GM15510 (cell line): ENCODE data around the gene ABTB1.

Experiments
- POLR2A ChIP-seq: IDR thresholded peaks from 3 replicates; pipeline ENCODE4 v1.6.1; 2011; ENCODE audit warnings: borderline replicate concordance; ENCODE audit not compliant: insufficient read length; ENCODE audit errors: extremely low read depth

ABTB1 gene

DNA sequence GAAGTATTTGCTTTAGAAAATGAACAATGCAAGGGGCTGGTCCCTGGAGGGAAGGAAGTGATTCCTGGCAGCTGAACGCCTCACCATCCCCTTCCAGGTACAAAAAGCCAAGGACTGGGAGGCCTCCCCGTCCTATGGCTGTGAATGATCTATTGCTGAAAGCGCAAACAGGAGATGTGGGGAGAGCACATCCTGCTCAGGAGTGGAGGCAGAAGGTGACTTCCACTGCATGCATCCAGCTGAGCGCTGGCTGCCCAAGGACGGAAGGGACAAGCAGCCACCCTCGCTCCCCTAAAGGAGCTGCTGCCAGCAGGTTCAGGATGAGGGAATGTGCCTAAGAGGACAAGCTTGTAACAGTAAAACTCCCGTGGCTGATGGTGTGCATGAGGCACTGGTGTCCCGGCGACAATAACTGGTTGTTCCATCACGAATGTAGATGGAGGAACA, 41.4 kb downstream of the ABTB1 start:
- TF ChIP-seq POLR2A, result no peak

DNA sequence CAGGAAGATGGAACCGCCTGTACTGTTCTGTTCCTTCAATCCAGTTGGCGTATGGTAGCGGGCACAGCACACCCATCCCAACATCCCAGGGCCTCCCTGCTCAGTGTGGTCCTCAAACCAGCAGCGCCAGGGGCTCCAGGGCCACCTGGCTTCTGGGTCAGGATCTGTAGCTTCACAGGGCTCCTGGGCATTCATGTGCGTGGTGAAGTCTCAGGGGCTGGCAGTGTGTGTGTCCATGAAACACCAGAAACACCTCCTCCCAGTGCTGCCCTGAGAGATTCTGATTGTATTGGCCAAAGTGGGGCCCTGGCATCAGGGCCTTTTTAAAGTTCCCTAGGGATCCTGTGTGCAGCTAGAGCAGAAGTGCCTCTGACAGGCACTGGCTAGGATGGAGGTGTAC, 42.1 kb downstream of the ABTB1 start:
- no peak for TF ChIP-seq POLR2A

DNA sequence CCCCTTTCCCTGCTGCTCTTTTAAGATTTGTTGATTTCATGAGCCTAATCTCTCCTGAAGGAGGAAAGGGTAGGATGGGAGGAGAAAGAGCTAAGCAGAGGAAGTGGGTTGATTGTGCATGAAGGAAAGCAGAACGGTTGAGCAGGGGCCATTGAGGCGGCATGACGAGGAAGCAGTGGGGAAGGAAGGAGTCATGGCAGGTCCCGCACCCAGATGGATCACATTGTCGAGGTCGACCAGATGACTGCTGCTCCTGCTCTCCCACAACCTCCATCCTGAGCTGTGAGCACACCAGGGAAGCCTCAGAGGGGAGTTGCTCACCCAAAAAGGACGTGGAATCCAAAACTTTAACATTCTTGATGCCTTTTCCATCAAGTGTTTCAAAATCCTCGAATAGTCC, 42.8 kb downstream of the ABTB1 start:
- no peak for TF ChIP-seq POLR2A

DNA sequence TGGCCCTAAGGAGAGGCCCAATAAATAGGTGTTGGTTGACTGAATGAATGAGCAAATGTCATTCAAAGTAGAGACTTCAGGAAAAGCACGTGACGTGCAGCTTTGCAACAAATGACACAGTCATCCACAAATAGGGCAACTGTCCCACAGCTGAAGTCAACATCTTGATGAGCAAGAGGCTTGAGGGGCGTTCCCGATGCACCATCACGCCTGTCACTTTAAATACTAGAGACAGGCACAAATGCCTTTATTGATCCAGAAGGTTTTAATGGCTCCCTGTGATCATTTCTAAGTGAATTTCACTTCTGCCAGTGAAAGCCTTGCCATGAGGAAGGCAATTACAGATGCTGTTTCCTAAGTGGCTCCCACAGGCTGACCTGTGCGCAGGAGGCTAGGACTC, 43.6 kb downstream of the ABTB1 start:
- no peak for TF ChIP-seq POLR2A

DNA sequence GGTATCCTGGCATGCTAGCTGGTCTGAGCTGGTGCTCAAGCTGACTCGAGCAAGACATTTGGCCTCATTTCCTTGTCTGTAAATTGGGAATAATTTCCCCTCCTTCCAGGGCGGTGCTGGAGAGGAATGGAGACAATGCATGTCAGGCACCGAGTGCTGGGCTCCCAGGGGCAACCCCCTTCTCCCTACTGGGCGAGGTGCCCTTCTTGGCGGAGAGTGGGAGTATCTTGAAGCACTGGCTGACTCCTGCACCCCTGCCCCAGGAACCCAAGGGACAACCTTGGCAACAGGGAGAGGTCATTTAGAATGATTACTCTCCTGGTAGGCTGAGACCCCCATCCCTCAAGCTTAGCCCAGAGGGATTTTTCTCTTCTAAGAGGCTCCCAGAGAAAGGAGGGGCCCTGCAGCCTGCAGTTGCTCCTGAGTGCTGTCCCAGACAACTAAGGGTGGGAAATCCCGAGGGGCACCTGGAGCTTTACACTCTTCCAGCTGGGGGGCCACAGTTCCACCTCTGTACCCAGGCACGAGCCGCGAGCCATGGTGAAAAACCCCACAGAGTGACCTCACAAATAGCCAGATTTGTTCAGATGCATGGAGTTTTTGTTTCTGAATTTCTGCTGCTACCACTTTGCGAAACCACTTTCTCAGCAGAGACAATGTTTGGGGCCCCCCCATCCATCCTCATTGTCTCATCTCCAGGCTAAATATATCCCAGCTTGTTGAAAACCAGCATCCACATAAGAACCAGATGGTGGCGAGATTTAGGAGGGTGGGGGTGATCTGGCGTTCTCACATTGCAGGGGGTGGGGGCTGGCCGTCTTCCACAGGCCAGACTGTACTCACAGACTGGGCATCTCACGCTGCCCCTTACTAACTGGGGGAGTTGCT, 44.8 kb downstream of the ABTB1 start:
- no peak for TF ChIP-seq POLR2A

DNA sequence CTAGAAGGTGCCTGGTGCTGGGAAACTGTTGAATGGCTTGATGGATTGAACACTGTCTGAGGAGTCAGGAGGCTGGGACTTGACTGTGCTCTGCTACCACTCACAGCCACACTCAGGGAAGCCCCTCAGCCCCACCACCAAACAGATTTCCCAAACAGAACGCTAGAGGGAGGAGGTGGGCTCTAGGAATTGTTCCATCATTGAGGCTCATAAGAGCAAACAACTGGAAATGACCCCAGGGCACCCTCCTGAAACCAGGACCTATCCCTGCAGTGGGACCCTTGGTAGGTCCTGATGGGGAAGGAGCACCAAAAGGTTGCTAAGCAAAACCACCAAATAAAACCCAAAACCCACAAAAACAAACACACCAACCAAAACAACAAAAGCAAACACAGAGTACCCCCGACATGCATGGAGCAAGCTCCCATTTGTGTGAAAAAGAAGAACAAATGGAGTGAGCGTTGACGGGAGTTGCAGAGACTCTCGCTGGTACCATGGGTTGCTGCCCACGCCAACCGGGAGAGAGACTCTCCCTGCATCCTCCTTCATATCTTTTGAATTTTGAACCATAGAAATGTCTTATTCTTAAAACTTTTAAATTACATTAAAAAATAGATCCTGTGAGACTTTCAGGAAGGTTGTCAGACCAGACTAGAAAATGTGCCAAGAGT, 45.6 kb downstream of the ABTB1 start:
- TF ChIP-seq POLR2A, result no peak

DNA sequence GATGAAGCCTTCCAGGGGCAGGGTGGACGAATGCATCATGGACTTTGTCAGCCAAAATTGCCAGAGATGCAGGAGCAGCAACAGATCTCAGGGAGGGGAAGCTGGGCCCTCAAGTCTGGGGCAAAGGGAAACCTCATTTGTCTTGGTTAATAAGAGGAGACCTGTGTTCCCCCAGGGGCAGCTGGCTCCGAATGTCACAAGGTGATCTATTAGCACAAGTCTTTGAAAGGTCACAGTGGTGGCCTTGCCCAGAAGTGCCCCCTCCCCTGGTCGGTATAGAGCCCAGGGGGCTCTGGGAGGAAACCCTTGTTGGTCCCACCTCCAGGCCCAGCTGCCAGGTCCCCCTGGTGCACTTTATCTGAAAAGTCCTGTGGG, 46.2 kb downstream of the ABTB1 start:
- no peak for TF ChIP-seq POLR2A

DNA sequence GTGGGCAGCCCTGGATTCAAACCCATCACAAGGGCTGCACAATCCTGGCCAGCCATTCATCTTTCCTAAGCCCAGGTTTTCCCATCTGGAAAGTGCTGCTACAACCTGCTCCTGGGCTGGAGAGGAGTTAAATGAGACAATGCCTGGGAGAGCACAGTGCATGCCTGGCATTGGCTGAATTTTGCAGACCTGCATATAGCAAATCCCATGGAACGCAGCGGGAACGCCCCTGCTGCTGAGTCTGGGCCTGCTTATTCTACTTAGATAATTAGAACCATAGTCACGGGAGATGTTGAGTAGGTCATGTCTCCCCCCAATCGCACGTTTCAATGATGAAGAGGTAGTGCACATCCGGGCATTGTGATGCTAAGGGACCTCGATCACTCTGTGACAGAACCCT, 46.6 kb downstream of the ABTB1 start:
- no peak for TF ChIP-seq POLR2A

DNA sequence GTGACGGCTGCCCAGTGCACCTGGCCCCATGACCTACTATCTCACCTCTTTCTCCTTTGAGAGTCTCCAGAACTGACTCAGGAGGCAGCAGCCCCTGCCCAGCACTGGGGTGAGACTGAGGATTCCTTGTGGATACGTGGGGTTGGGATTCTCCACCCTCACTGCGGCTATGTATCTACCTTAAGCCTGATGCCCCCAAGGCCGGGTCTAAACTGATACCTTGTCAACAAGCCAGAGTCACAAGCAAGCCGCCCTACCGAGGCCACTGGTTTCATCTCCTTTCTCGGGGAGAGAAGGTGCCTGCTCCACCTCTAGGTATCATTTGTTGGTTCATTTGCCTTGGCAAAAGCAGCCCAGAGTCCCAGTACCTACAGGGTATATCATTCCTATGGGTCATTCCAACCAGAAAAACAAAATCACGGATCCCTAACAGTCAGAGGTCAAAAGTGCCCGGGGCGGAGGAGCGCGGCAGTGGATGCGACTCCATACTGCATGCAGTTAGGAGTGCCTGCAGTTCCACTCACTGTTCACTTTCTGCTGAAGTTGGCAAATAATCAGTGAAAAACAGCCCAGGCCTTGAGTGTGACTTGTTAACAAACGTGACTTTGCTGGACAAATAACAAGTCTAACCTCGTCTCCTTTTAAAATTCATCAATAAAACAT, 47.5 kb downstream of the ABTB1 start:
- no peak for TF ChIP-seq POLR2A

DNA sequence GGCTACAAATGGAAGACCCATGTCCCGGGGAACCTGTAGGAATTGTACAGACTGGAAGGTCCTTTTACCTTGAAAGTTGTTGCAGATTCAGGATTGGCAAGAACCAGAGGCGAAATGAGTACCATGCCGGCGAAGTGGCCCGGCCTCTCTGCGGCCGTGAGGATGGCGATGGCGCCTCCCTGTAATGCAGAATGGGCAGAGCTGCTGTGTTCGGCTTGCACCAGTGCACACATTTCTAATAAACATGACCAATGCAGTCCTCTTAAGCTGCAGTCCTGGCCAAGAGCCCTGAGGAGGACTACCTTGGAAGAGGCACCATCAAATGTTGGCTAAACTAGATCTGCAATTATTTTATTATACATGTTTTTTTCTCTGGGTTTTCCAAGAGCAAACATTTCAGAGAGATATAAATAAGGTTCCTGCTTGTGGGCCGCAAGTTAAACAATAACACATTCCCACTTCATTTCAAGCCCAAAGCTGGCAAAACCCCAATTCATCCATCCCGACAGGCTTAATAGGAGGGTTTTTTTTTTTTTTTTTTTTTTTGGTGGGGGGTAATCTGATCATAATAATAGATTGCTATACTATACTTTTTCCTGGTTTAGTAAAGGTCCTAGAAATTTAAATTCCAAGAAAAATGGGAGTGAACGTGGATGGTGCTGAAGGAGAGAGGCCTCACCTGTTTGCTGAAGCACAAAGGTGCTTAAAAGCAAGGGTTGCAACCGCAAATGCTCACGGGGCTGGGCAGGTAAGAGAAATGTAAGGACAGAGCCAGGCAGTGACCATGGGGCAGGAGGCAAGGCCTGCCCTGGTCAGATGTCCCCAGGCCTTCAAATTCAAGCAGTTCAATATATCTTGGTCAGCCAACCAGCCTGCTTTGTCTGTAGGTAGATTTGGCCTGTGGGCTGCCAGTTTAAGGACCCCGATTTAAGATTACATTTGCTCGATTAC, 48.5 kb downstream of the ABTB1 start:
- no peak for TF ChIP-seq POLR2A

DNA sequence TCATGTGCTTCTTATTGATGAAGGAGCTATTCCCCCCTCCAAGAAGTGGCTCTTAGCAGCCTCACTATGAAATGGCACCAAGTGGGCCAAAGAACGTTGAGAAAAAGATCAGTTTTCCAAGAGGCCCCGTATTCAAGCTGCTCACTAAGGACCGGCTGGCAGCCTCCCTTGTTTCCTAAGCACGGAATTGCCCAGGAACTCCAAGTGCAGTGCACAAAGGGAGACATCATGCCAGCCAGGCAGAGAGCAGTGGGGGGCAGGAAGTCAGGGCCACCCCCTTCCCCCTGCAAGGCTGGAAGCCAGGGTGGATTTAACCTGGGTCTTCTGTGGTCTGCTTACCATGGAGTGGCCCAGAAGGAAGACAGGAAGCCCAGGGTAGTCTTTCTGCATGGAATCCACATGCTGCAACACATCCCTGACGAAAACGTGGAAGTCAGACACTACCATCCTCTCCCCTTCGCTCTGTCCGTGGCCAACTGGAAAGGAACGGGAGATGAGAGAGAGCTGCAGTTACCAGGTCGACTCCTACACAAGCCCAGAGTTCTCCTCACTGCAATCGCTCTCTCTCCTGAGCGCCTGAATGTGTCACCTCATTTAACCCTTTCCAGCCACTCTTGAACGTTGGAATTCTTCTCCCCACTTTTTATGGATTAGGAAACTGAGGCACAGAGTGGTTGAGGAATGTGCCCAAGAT, 49.5 kb downstream of the ABTB1 start:
- TF ChIP-seq POLR2A, result no peak

DNA sequence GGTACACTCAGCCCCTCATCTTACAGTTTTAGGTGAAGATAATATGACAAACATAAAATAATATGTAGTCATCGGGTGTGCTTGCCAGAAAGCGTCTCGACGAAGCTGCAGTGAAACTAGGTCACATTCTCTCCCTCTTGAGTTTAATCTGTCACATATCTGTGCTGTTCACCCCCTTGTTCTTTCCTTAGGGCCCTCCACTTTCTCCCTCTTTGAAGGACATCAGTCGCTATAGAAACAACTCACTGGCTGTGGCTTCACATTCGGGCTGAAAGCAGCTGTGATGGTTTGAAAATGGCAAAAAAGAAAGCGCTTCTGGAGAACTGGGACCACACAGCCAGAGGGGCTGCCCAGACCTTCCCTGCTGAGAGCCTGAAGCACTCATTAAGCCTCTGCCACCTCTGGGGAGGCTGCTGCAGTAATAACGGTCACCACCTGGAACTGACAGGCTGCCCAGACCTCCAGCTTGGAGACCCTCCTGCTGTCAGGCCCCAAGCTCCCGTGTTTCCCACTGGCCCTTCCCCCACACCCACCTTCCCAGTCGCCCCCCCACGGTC, 50.3 kb downstream of the ABTB1 start:
- no peak for TF ChIP-seq POLR2A

DNA sequence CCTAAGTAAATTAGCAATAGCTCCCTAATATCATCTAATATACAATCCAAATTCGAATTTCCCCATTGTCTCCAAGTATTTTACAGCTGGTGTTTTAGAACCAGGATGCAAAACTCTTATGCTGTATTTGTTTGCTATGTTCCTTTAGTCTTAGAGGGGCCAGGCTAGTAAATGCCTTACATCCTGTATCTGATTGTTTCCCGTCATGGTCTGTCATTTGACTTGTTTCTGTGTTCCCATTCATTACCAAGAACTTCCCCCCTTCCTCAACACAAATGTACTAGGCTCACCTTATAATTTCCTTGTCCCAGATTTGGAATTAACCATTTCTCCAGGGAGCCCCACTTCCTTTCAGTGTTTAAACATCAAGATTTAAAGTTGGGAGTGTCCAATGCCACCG, 54.1 kb downstream of the ABTB1 start:
- TF ChIP-seq POLR2A, result no peak
